HG03342 (cell line): Measurements from ENCODE around the gene MLC1.

Source experiments
- ATAC-seq: cut with Tn5 transposase; IDR thresholded peaks from one replicate; pipeline ENCODE4 v1.9.1; 2021; ENCODE audit warnings: mild to moderate bottlenecking, moderate library complexity; ENCODE audit not compliant: unreplicated experiment

Gene MLC1

GRCh38 chr22:50016988-50017700 lies 68.1 kb downstream of the MLC1 start:
- ATAC-seq: no peak

GRCh38 chr22:50016308-50016987 lies 68.8 kb downstream of the MLC1 start:
- ATAC-seq: no peak

- no peak for ATAC-seq
Measured at GRCh38 chr22:50015451-50016307, 69.5 kb downstream of the MLC1 start.

GRCh38 chr22:50014655-50015401 lies 70.4 kb downstream of the MLC1 start:
- no peak for ATAC-seq

GRCh38 chr22:50014053-50014501 lies 71.1 kb downstream of the MLC1 start:
- no peak for ATAC-seq

- no peak for ATAC-seq
Measured at GRCh38 chr22:50012211-50013181, 72.7 kb downstream of the MLC1 start, which contains the start of gene IL17REL. Gene IL17REL (minus strand): TSS chr22:50012765. CDS start chr22:50012646, 119 bp downstream.

- no peak for ATAC-seq
Measured at GRCh38 chr22:50011447-50012210, 73.6 kb downstream of the MLC1 start.

- no peak for ATAC-seq
Measured at GRCh38 chr22:50010676-50011446, 74.4 kb downstream of the MLC1 start.

GRCh38 chr22:50009765-50010675 lies 75.2 kb downstream of the MLC1 start:
- no peak for ATAC-seq
